A549 (cell line): Measurements from ENCODE around the gene GRK5. TPM values are rescaled to one million over a fixed set of nuclear protein-coding genes. Genes with fewer than 3 reads are reported as not detected.

Experiments used
- ATAC-seq, 2 experiments: fragments of 200-7000 bp in 1 of 2; fragments of >200 bp in 1 of 2; cut with Nextera tagmentation in 1 of 2; cut with Tn5 transposase in 1 of 2; 3 replicates each; pipeline versions ENCODE4 v1.8.0 to v1.9.1; 2018 to 2020; ENCODE audit warnings: mild to moderate bottlenecking in 1 of 2, moderate library complexity in 1 of 2
- CTCF ChIA-PET: fragments of 300-600 bp; sonication (Branson Sonifier 250); formaldehyde crosslinking; extraction: SDS; loops from one replicate; lab custom pipeline; 2021; ENCODE audit warnings: antibody characterized with exemption, inconsistent platforms; lab: Yijun Ruan, JAX
- POLR2A ChIA-PET: fragments of 350-600 bp; formaldehyde crosslinking; extraction: SDS; loops from one replicate; lab custom pipeline; 2021; ENCODE audit warnings: antibody characterized with exemption, inconsistent platforms; lab: Yijun Ruan, JAX
- DNase-seq, 2 experiments: peaks; one replicate each; pipeline versions ENCODE4 v3.0.0 to v3.0.0-alpha.2; 2011 to 2016; ENCODE audit warnings: low read depth in 1 of 2, low spot score in 1 of 2
- FAIRE-seq: peaks from 2 replicates; lab custom pipeline; 2011; peaks lifted over from hg19 to GRCh38; lab: Jason Lieb, UNC
- H3K27ac ChIP-seq, 2 experiments: fragments of >200 bp; sonication (Bioruptor Twin); formaldehyde crosslinking; 3 replicates each; pipeline ENCODE4 v1.5.1; 2016 to 2017
- H3K4me1 ChIP-seq: fragments of >200 bp; sonication (Bioruptor Twin); formaldehyde crosslinking; 3 replicates; pipeline ENCODE4 v1.6.1; 2016
- H3K4me2 ChIP-seq: fragments of >200 bp; sonication (Bioruptor Twin); formaldehyde crosslinking; 3 replicates; pipeline ENCODE4 v1.6.1; 2016
- H3K4me3 ChIP-seq: fragments of >200 bp; sonication (Bioruptor Twin); formaldehyde crosslinking; 3 replicates; pipeline ENCODE4 v1.5.1; 2016
- H3K9me3 ChIP-seq: fragments of >200 bp; sonication (Bioruptor Twin); formaldehyde crosslinking; 3 replicates; pipeline ENCODE4 v1.6.1; 2016
- BHLHE40 ChIP-seq: IDR thresholded peaks from 2 replicates; pipeline ENCODE4 v1.6.1; 2012; ENCODE audit warnings: low read depth, low read length, inconsistent platforms
- CBX2 ChIP-seq: fragments of 200-600 bp; sonication (generic); IDR thresholded peaks from 2 replicates; pipeline ENCODE4 v1.6.1; 2016; ENCODE audit warnings: low read depth, mild to moderate bottlenecking, borderline replicate concordance
- CEBPB ChIP-seq, 2 experiments: fragments of >200 bp in 1 of 2; sonication (Bioruptor Twin) in 1 of 2; formaldehyde crosslinking in 1 of 2; IDR thresholded peaks; 2 replicates each; pipeline ENCODE4 v1.6.1; 2012 to 2016
- FOSL2 ChIP-seq, 2 experiments: fragments of 450-650 bp in 1 of 2; fragments of >200 bp in 1 of 2; sonication (Bioruptor Twin) in 1 of 2; formaldehyde crosslinking; IDR thresholded peaks; 2 replicates each; pipeline versions ENCODE4 v1.5.0 to v1.6.1; 2016 to 2020; ENCODE audit warnings: mild to moderate bottlenecking in 1 of 2, moderate library complexity in 1 of 2
- HDAC2 ChIP-seq: fragments of 200-600 bp; sonication (generic); IDR thresholded peaks from 2 replicates; pipeline ENCODE4 v1.6.1; 2016
- HES2 ChIP-seq: fragments of >200 bp; sonication (Bioruptor Twin); formaldehyde crosslinking; IDR thresholded peaks from 2 replicates; pipeline ENCODE4 v1.6.1; 2016
- HMGXB4 ChIP-seq: fragments of 250-450 bp; sonication (Bioruptor Pico); IDR thresholded peaks from 2 replicates; pipeline ENCODE4 v1.5.0; 2021; ENCODE audit warnings: mild to moderate bottlenecking, moderate library complexity, borderline replicate concordance
- HOXA7 ChIP-seq: fragments of 250-450 bp; sonication (Bioruptor Pico); IDR thresholded peaks from 2 replicates; pipeline ENCODE4 v1.5.0; 2020; ENCODE audit warnings: mild to moderate bottlenecking, moderate library complexity
- HOXB13 ChIP-seq: fragments of 250-450 bp; sonication (Bioruptor Pico); IDR thresholded peaks from 2 replicates; pipeline ENCODE4 v1.5.0; 2020; ENCODE audit warnings: low read depth, mild to moderate bottlenecking, moderate library complexity
- MAFK ChIP-seq: fragments of 450-650 bp; IDR thresholded peaks from 2 replicates; pipeline ENCODE4 v1.6.1; 2014; ENCODE audit not compliant: partially characterized antibody
- MAZ ChIP-seq: fragments of 150-350 bp; IDR thresholded peaks from 2 replicates; pipeline ENCODE4 v1.6.1; 2014; ENCODE audit warnings: antibody characterized with exemption, low read depth, low read length, borderline replicate concordance
- MYC ChIP-seq: IDR thresholded peaks from 2 replicates; pipeline ENCODE4 v1.6.1; 2012; ENCODE audit warnings: mild to moderate bottlenecking, inconsistent platforms, low read length, improper control_type of control experiment, borderline replicate concordance
- PHF8 ChIP-seq: fragments of 200-600 bp; sonication (generic); IDR thresholded peaks from 2 replicates; pipeline ENCODE4 v1.6.1; 2016; ENCODE audit warnings: low read depth, mild to moderate bottlenecking, antibody characterized with exemption, moderate library complexity, borderline replicate concordance
- RCOR1 ChIP-seq: fragments of 150-350 bp; IDR thresholded peaks from 2 replicates; pipeline ENCODE4 v1.6.1; 2014; ENCODE audit warnings: antibody characterized with exemption, low read length, low read depth
- ZSCAN20 ChIP-seq: fragments of 250-450 bp; sonication (Bioruptor Pico); IDR thresholded peaks from 2 replicates; pipeline ENCODE4 v1.8.0; 2022; ENCODE audit warnings: mild to moderate bottlenecking, moderate library complexity
- WGBS: methylation state at CpG from one replicate; pipeline ENCODE4 v1.1.6; 2017; ENCODE audit errors: missing lambda C conversion rate; 5-methylcytosine and 5-hydroxymethylcytosine counted together
- polyA plus RNA-seq, 4 experiments: library from polyadenylated mRNA; depleted of rRNA in 3 of 4; stranded (reverse); fragments of >200 nt; fragmentation: RNase III in 1 of 4; extraction: RNeasy Plus Mini Kit Qiagen cat#74134 plus additional on column Dnase treatment in 1 of 4; gene quantifications; 2 replicates in 3 of 4; 3 replicates in 1 of 4; pipeline ENCODE4 v1.2.3, GENCODE V29; 2011 to 2017
- TF ChIP-seq, protein P1 (sequence below): fragments of >200 bp; sonication (Bioruptor Twin); formaldehyde crosslinking; IDR thresholded peaks from 3 replicates; pipeline ENCODE4 v1.6.1; 2016

The GRK5 gene
- polyA plus RNA-seq, 2 of the 4 experiments (the other 2 are of a cell fraction), result 5.0 to 7.9 TPM

DNA sequence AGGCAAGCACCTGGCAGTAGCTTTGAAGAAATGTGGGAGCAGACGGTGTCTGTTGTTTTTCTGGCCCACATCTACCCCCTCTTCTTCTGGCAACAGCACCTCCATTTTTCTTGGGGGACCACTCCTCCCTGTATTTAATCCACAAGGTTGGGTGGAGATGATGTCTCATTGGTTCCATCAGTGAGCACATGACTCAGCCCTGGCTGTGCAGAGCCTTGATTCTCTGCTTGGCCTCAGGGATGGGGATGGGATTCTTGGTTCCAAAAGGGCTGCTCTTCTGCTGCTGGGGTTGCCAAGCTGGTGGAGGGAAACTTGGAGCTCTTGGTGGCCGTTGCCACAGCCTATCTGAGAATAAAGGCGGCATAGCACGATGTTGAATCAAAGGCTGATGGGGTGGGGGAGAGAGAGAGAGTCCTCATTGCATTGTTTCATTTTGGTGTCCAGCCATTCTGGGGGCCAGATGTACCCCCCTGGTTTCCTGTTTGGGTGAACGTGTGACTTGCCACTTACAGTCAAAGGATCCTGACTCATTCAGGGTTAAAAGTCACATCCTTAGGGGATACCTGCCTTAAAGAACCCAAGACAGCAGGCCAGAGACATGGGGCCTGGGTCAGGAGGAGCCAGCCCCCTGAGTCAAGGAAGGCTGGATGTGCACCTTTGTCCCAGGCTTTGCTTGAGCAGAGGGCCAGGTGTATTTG is 25.9 kb downstream of the GRK5 start:
- ChIA-PET CTCF (interaction anchor here (0.7 to 1.4 kb wide), 5 partner anchors 17 to 186 kb away, joined by 3 to 6 read pairs (median 3); partner anchors contain the start of gene GRK5), POLR2A (no interaction called here)
- peaks cover 26% of the 10 kb centered on the region for H3K4me1 ChIP-seq
- 0 out of 3 replicates have a peak overlapping the region, but pooled peaks have one; percentile 1 for H3K4me2 ChIP-seq
- no peak overlapping the region for H3K4me3 ChIP-seq
- WGBS, result 82% methylated on average over 5 of the region's 5 CpGs
- FAIRE-seq, result no peak
- ATAC-seq, result no peak; a peak in 1 of 6 replicates
- DNase-seq, result no peak
- no peak for TF ChIP-seq MAFK
- no peak for TF ChIP-seq BHLHE40
- TF ChIP-seq ZSCAN20 (CRISPR knock-in tag), result no peak
- no peak for TF ChIP-seq CEBPB (IDR thresholded peaks at IDR 0.05)
- no peaks in the 10 kb centered on the region for H3K9me3 ChIP-seq
- peak overlapping the region in 1 of 2 experiments; percentile 21; a peak in 2 of 6 replicates for H3K27ac ChIP-seq

DNA sequence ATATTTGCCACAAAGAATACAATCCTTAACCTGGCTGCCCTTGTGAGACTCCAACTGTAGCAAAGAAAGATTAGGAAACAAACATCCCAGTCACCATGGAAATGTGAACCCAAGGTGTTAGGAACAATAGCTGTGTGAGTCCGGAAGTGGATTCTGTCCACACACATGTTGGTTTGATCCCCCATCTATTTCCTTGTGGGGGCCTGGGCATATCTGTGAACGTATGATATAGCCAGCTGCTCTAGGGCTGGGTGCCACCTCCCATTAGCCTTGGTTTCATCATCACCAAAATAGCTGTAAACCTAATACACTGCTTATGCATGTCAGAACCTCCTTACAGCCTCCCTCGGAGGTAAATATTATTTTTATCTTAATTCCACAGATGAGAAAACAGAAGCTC is 26.4 kb downstream of the GRK5 start:
- Histone ChIP-seq H3K27ac (peak overlapping the region in 1 of 2 experiments; percentile 21; a peak in 1 of 6 replicates), H3K4me2 (no peak overlapping the region), H3K9me3 (no peaks in the 10 kb centered on the region), H3K4me1 (peaks cover 28% of the 10 kb centered on the region), H3K4me3 (no peak overlapping the region)
- FAIRE-seq (no peak), ATAC-seq (no peak; a peak in 1 of 6 replicates), DNase-seq (no peak)
- WGBS, result 80% methylated on average over 3 of the region's 3 CpGs
- ChIA-PET POLR2A (no interaction called here), CTCF (interaction anchor here (0.7 to 1.4 kb wide), 5 partner anchors 16 to 185 kb away, joined by 3 to 6 read pairs (median 3); partner anchors contain the start of gene GRK5)
- no peak for TF ChIP-seq HOXA7 (CRISPR knock-in tag)
- TF ChIP-seq HES2, result no peak
- TF ChIP-seq CBX2, result no peak
- no peak for TF ChIP-seq ZSCAN20 (CRISPR knock-in tag)

GRCh38 chr10:119235356-119235755 is 28.0 kb downstream of the GRK5 start:
- ChIA-PET CTCF (interaction anchor here (1.9 kb wide), 1 partner anchor 157 kb away, joined by 3 read pairs; no protein-coding TSS in a partner anchor), POLR2A (no interaction called here)
- ATAC-seq, result no peak
- TF ChIP-seq MAZ (no peak), ZSCAN20 (CRISPR knock-in tag) (no peak), HOXB13 (CRISPR knock-in tag) (no peak), MYC (no peak), HMGXB4 (CRISPR knock-in tag) (no peak), FOSL2 (IDR thresholded peaks at IDR 0.05) (no peak), FOSL2 (CRISPR knock-in tag; IDR thresholded peaks at IDR 0.05) (no peak), HDAC2 (no peak), PHF8 (no peak), RCOR1 (no peak)
- TF ChIP-seq, protein P1, sequence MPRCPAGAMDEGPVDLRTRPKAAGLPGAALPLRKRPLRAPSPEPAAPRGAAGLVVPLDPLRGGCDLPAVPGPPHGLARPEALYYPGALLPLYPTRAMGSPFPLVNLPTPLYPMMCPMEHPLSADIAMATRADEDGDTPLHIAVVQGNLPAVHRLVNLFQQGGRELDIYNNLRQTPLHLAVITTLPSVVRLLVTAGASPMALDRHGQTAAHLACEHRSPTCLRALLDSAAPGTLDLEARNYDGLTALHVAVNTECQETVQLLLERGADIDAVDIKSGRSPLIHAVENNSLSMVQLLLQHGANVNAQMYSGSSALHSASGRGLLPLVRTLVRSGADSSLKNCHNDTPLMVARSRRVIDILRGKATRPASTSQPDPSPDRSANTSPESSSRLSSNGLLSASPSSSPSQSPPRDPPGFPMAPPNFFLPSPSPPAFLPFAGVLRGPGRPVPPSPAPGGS, result no peak
- 34% methylated on average over 3 of the region's 3 CpGs for WGBS
- H3K27ac ChIP-seq, result peak overlapping the region in 1 of 2 experiments; percentile 39; a peak in 1 of 6 replicates
- peaks cover 28% of the 10 kb centered on the region for H3K4me1 ChIP-seq
- FAIRE-seq, result no peak
- H3K4me3 ChIP-seq, result no peak overlapping the region
- no peaks in the 10 kb centered on the region for H3K9me3 ChIP-seq
- H3K4me2 ChIP-seq, result 0 out of 3 replicates have a peak overlapping the region, but pooled peaks have one; percentile 6
- DNase-seq, result no peak
